Stimulated activated CD4-positive, alpha-beta T cell treated with anti-CD3 and anti-CD28 coated beads, Interleukin-4, amount 100 ng/mL, for 1 hour (primary cell): Measurements from ENCODE around the gene CXCL13.
"Not testable (repeated sequence)": the region's sequence is repeated elsewhere in the genome, so short reads cannot be mapped to it uniquely, and the experiment has no call there.

Experiments
- DNase-seq: peaks from one replicate; pipeline ENCODE4 v3.0.0-alpha.2; 2020

The CXCL13 gene, protein sequence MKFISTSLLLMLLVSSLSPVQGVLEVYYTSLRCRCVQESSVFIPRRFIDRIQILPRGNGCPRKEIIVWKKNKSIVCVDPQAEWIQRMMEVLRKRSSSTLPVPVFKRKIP

DNA sequence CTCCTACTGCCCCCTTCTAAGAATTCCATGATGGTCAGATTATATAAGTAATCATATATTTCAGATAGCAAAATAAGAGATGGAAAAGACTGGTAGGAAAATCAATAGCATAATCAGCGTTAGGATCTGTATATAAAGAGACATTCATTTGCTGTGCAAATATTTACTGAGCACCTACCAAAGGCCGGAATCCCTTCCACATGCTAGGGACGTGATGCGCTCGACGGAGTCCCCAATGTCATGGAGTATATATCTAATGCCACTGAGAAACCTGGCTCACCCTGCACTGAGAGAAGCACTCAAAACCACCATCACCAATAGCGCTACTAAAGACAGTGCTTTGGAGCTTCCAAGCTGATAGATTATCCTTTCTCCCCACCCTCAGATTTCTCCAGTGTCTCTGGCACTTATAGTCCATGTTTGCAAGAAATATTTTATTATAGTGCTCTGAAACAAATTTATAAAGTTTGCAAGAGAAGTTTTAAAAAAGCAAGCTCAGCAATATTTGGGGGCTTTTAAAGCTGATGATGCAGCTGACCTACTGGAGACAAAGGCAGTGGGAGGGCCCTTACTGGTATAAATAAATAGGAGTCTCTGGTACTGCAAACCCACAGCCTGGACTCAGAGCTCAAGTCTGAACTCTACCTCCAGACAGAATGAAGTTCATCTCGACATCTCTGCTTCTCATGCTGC, at the start of gene CXCL13:
Gene CXCL13, plus strand, starts transcription at position 611 of the 693 bp plus-strand sequence. Its CDS starts 46 bp downstream, at position 657.
- DNase-seq, result no peak

DNA sequence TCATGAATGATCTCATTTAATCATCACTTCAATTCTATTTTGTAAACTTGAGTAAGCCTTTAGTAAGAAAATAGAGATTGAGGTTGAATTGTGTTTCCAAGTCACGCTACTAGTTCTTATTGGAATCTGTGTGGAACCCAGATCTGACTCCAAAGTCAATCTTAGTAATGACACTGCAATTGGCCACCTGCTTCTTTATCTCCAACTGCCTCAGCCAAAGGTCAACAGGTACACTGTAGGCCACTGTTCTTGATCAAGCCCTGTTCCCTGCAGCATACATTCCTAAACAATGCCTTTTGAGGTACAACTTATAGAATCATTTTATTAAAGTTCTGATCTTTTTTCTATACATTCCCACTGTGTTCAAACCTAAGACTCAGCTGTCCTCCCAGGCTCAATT, 45.5 kb upstream of the CXCL13 start:
- no peak for DNase-seq

DNA sequence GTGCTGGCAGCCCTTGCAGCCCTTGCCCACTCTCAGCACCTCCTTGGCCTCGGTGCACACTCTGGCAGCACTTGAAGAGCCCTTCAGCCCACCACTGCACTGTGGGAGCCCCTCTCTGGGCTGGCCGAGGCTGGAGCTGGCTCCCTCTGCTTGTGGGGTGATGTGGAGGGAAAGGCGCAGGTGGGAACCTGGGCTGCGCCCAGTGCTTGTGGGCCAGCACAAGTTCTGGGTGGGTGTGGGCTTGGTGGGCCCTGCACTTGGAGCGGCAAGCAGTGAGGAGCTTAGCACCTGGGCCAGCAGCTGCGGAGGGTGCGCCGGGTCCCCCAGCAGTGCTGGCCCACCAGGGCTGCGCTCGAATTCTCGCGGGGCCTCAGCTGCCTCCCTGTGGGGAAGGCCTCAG, 43.9 kb upstream of the CXCL13 start:
- DNase-seq, result not testable (repeated sequence)

DNA sequence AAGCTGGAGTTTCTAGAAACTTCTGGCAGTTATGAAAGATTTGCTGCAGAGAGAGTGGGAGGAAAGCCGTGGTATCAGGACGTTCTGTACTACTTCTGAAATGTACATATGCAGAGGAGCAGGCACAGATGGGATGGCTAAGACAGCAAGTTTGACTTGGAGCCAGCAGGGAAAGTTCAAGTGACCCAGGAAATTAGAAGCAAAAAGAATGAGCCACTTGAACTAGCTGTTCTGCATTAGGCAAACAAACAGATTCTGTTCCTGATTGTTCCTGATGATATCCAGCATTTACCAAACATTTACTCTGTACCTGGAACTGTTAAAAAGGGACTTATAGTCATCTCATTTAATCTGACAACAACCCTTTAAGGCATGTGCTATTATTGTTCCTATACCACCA, 41.4 kb upstream of the CXCL13 start:
- DNase-seq, result no peak

DNA sequence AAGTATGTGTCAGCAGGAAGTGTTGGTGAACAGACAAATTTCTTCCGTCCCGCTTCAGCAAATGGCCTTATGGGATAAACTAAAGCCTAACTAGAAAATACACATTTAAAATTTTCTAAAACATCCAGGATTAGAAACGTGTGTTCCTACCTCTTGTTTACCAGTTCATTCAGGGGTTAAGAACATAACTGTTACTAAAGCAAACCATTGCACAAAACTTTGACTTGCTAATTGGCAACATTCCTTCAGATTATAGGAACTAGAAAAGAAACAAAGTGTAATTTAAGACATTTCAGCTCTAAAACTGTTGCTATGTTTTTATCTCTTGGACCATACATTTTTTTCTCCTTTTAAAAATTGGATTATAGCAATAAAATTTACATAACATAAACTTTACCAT, 39.5 kb upstream of the CXCL13 start:
- no peak for DNase-seq

DNA sequence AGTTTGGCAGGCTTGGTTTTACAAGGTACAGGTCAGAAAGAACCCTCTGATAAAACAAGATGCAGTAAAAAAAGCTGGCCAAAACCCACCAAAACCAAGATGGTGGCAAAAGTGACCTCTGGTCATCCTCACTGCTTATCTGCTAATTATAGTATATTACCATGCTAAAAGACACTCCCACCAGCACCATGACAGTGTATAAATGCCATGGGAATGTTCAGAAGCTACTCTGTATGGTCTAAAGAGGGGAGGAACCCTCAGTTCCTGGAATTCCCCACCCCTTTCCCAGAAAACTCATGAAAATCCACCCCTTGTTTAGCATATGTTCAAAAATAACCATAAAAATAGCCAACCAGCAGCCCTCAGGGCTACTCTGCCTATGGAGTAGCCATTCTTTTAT, 38.1 kb upstream of the CXCL13 start:
- no peak for DNase-seq

DNA sequence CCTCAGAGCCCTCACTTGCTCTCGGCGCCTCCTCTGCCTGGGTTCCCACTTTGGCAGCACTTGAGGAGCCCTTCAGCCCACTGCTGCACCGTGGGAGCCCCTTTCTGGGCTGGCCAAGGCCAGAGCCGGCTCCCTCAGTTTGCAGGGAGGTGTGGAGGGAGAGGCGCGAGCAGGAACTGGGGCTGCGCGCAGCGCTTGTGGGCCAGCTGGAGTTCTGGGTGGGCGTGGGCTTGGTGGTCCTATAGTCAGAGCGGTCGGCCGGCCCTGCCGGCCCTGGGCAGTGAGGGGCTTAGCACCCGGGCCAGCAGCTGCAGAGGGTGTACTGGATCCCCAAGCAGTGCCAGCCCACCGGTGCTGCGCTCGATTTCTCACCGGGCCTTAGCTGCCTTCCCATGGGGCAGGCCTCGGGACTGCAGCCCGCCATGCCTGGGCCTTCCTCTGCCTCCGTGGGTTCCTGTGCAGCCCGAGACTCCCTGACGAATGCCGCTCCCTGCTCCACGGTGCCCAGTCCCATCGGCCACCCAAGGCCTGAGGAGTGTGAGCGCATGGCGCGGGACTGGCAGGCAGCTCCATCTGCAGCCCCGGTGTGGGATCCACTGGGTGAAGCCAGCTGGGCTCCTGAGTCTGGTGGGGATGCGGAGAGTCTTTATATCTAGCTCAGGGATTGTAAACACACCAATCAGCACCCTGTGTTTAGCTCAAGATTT, 35.0 kb upstream of the CXCL13 start:
- not testable (repeated sequence) for DNase-seq

DNA sequence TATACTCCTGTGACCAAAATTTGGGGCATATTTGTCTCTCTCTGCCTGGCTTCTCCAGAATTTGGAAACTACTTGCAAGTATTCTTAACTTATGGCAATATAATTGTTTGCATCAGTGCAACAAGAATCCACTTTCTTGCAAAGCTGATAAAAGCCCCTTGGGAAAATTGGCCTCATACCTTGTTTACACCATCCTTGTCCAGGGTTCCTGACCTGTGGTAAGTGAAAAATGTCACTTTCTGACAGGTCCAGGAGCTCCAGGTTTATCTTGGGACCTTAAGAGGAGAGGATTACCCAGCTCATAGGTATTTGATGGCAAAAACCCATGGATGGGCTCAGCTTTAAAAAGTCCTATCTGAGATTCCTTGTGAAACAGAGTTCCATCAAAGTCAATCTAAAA, 29.3 kb upstream of the CXCL13 start:
- no peak for DNase-seq

DNA sequence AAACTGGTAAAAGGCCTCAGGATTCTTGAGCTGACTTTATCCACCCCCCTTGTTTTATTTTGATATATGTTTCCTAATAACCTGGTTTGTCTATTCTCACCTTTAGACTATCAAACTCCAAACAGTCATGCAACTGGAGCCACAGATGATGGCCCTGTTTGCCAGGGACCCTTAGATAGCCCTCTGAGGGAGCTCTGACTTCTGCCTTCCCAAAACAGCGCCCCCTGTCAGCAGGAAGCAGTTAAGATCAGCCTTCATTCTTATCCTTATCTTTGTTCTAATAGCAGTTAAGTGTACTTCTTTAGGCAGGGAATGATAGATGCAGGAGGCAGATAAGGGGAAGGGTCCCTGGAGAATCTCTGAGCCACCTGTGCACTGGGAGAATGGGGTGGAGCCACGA, 27.5 kb upstream of the CXCL13 start:
- no peak for DNase-seq

DNA sequence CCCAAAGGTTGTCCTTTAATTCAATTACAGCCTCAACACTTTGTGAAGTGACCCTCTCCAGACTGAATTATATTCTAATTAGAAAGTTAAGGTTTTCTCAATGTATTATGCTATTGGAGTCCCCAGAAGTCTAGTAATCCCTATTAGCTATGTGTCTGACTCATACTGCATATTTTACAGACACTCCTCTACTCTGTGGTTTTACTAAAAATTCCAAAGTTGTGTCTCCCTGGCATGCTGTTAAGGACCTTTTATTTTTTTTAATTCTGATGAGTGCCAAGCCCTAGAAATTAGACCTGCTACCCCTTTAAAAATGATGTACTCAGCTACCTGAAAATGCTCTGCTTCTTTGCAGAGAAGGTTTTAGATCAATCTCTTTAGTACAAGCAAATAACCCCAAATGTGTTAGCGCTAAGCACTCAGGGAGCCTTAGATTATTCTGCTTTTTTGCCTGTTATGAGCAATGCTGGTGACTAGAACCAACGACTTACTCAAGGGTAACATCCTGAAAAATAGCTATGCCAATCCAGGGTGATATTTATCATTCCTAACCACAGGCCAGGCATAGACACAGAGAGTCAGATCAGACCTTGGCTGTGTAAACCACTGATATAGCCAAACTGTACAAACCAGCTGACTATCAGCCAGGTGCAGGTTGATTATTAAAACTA, 26.1 kb upstream of the CXCL13 start:
- no peak for DNase-seq

DNA sequence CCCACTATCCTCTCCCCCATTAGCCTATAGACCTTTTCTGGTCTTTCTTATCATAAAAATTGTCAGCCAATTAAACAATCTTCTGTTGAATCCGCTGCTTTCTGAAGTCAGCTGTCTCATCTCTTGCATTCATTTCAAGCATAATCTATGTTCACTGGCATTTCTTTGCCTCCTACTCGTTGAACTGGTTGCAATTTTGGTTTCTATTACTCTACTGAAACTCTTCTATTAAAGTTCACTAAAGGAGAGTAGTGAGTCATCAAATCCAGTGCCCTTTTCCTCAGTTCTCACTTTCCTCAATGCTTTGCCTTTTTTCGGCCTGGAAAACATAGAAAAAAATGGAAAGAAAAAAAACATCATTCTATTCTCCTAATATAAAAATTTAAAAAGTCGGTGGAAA, 23.9 kb upstream of the CXCL13 start:
- no peak for DNase-seq

DNA sequence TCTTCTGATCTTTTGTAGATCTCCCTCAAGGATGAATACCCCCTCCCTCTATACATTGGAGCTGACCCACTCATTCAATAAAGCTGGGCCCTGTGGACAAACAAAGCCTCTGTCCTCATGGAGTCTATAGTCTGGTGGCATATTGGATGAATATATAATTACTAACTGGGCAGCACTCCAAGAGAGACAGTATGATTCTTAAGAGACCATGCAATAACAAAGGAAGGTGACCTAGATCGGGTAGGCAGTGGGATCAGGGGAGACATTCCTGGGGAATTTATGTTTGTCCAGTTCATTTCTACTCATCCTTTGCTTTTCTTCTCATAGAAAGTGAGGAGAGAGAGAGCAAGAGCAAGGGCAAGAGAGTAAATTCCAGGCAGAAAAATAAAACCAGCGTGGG, 23.5 kb upstream of the CXCL13 start:
- DNase-seq, result no peak

DNA sequence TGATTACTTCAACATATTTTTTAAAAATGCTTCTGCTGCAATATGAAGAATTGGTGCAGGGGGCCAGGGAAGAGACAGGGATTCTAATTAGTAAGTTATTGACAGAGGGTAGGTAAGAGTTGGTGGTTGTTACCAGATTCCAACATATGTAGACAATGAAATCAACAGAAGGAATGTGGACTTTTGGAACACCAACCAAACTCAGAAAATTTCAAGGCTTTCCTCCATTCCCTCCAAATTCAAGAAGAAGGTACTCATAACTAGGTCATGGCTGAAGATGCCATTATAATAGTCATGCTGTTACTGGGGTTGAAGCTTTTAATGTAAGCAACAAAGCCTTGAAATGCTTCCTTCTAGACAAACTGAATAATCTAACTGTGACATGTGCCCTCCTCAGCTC, 22.9 kb upstream of the CXCL13 start:
- no peak for DNase-seq

DNA sequence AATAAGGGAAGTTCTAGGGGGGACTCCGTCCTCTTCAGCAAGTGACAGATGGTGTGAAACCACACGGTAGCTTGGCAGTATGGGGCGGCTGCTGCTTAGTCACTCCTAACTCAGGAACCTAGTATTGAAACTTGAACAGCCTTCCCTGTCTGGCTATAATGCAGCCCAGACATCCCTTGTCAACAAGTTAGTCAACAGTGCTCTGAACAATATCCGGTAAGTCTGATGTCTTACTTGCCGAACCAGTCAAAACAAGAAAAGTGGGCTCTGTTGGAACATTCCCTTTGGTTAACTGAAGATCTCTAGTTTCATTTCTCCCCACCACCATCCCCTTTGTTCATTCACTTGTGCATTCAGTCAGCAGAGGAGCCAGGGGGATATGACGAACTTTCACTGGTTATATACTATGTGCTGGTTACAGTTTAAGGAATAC, 18.7 kb upstream of the CXCL13 start:
- DNase-seq, result peak; percentile 44

DNA sequence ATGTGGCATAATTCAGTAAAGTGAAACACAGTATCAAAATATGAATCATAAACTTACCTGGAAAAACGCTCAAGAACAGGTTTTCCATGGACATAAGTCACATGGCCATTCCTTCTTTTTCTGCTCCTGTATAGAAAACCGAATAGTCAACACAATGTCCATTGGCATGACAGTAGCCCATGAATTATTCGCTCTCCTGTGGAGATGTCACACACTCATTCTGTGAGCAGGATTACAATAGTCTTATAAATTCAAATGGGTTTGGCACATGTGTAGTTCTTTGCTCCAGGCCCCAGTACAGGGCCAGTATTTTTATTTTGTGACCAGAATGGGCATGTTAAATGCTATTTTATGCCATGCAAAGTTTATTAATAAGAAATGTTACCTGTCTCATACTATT, 15.1 kb upstream of the CXCL13 start:
- DNase-seq, result no peak

DNA sequence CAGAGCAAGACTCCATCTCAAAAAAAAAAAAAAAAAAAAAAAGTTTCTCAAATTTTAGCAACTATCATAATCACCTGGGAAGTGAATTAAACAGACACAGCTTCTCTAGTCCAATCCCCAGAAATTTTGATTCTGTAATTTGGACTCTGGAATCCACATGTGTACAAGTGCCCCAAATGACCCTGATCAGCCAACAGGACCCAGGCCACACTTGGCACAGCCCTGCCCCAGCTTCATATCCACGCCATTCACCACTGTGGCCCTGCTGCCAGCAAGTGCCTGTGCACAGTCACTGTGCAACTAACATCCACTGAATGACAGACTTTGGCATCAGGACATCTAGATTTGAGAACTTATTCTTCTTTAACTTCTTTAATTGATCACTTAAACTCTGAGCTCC, 14.1 kb upstream of the CXCL13 start:
- no peak for DNase-seq

DNA sequence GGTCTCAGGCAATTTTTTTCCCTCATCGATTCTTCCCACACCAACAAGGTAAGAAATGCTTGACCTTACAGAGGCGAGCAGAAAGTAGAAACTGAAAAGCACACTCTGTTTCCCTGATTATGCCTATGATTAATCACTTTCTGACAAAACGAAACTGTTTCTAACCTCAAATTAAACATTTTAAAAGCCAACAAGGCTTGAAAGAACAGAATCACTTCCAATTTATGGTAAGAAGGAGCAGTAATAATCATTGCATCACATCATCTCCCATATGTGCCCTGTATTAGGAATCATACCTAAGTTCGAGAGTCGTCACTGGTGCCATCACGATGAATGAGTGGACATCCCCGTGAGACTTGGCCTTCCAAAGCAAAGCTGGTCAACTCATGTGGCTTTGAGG, 12.5 kb upstream of the CXCL13 start:
- DNase-seq, result no peak

DNA sequence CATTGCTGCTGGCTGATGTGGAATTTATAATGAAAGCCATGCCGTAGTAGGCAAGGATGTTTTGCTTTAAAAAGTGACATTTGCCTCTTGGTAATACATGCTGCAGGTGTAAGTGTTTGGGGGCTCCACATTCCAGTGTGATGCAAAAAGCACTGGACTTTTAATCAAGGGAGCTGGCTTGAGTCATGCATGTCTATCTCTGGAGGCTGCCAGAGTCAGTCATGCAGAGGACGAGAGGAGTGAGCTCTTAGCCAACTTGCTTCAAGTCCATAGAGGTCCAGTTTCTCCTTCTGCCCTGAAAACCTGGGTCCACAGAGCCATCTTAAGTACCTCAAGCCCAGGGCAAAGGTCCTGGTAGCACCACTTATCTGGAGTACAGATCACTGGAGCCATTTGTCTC, 11.6 kb upstream of the CXCL13 start:
- DNase-seq, result no peak

DNA sequence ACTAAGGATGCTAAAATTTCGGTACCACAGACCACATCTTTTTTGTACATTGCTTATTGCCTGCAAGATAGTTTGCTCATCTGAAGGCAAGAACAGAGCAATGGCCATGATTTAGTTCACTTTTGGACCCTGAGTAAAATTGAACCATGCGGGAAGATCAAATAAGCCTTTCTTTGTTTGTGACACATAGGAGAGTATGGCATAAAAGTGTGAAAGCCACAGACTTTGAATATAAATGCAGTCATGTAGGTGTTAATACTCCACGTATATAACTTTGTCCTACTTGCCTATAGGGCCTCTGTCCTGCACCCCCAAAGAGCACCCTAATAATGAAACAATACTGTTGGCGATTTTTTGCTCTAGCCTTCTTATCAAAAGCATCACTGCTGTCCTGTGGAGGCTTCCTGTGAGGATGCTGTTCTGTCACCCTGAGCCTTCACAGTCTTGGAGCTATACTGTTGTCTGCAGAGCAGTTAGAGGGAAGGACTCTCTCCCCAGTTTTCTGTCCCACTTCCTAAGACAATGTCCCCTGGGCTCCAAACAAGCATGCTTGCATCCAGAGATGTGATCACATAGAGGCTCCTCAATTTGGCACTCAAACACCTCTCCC, 10.2 kb upstream of the CXCL13 start:
- no peak for DNase-seq

DNA sequence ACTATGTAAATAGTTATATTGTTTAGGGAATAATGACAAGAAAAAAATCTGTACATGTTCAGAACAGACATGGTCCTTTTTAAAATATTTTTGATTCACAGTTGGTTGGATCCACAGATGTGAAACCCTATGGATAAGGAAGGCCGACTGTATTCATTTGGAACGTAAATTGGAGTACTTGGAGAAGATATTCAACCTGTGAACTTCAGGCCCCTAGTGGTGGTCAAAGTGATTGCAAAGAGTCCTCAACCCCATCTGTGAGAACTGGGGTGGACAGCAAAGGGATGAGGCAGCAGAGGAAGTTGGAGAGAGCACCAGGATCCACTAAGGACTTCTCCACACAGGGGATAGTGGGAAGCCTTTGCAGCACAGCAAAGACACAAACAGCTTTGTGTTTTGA, 6.2 kb upstream of the CXCL13 start:
- DNase-seq, result no peak

DNA sequence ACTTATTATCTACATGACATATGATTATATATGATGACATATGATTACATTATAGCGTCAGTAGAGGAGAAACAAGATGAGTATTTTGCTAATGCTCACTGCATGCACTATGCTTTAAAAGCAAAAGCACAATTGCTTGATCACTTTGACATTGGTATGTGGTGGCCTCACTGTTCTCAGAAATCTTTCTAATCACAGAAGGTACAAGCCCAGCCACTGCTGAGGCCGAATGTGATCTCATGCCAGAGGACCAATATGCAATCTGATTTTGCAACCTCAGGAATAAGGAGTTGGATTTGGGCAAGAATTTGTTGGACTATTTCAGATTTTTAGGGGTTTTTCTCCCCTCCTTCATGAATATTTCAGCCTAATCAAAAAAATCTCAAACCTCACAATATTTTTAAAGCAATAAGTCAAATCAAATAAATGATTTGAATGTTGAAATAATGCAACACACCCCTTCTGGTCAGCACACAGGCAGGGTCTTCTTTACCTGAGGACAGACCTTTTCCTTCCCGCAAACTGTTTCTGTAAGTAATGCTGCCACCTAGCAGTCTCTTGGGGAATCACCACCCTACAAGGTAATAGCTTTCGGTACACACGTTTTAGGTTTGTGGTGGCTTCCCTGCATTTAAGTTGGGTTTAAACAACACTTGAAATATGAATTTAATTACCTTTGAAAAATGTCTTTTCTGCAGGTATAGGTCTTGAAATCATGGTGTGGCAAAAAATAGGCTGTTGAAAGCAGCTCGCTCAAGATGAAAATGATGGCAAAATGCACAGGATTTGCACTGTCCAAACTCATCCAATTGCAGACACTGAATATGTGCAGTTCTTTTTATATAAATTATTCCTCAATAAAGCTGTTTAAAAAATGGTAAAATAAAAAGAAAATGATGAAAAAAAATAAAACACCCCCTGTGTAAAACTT, 4.8 kb upstream of the CXCL13 start:
- peak; percentile 6 for DNase-seq

DNA sequence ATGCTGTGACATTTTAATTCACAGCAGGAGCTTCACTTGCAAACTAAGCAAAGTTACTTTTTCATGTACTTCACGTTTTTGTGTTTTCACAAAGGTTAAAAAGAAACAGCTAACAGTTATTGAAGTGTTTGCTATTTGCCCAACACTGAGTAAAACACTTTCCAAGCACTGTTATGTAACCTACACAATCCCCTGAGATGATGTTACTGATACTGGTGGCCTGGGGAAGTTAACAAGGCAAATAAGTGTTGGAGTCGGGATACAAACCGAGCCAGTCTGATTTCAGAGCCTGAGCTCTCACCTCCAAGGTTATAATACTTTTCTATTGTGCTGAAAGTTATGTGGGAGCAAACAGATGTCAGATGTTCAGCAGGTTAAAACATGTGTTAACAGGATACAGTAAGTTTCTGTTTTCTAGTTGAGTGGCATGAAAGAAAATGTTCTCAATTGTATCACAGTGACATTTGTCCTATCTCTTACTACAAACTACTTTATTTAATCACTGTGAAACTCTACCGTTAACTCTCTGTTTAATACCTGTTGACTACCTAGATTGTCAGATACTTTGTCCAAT, 3.9 kb upstream of the CXCL13 start:
- no peak for DNase-seq
